Keratinocyte (primary cell): ENCODE results near the gene SLC38A2. TPM values are rescaled to one million over a fixed set of nuclear protein-coding genes. Genes with fewer than 3 reads are reported as not detected.
A peak's percentile ranks its signal among the peaks of the same experiment; 100 is the strongest.

Experiments used
- DNase-seq: peaks from one replicate; pipeline ENCODE4 v3.0.0-alpha.2; 2011; ENCODE audit warnings: low read depth, missing footprints, low spot score
- FAIRE-seq: peaks from 2 replicates; lab custom pipeline; 2011; peaks lifted over from hg19 to GRCh38; lab: Jason Lieb, UNC
- H2AFZ ChIP-seq: 2 replicates; pipeline ENCODE4 v1.6.0; 2012; ENCODE audit warnings: low read length, control low read depth, inconsistent platforms; ENCODE audit not compliant: control insufficient read depth
- H3K27ac ChIP-seq: 2 replicates; pipeline ENCODE4 v1.5.1; 2011; ENCODE audit warnings: low read length; ENCODE audit not compliant: control insufficient read depth, insufficient read depth
- H3K27me3 ChIP-seq: 3 replicates; pipeline ENCODE4 v1.6.0; 2011; ENCODE audit warnings: low read length; ENCODE audit not compliant: control insufficient read depth, insufficient read depth; ENCODE audit errors: extremely low read depth
- H3K36me3 ChIP-seq, 2 experiments: 2 replicates in 1 of 2; 3 replicates in 1 of 2; pipeline ENCODE4 v1.5.1; 2011; ENCODE audit warnings: low read length in 2 of 2, mild to moderate bottlenecking in 1 of 2; ENCODE audit not compliant: control insufficient read depth in 2 of 2, insufficient read depth in 2 of 2; ENCODE audit errors: extremely low read depth in 1 of 2
- H3K4me1 ChIP-seq: 3 replicates; pipeline ENCODE4 v1.5.1; 2011; ENCODE audit warnings: low read length; ENCODE audit not compliant: control insufficient read depth, insufficient read depth; ENCODE audit errors: extremely low read depth
- H3K4me2 ChIP-seq: 3 replicates; pipeline ENCODE4 v1.6.0; 2011; ENCODE audit warnings: low read depth, low read length; ENCODE audit not compliant: control insufficient read depth, insufficient read depth; ENCODE audit errors: extremely low read depth
- H3K4me3 ChIP-seq, 3 experiments: fragments of 200-600 bp in 1 of 3; sonication (generic) in 1 of 3; 2 replicates in 2 of 3; 3 replicates in 1 of 3; pipeline ENCODE4 v1.5.1; 2011 to 2016; ENCODE audit warnings: low read length in 3 of 3, mild to moderate bottlenecking in 3 of 3, control low read depth in 2 of 3, inconsistent platforms in 1 of 3, low read depth in 1 of 3, mixed read lengths in 1 of 3, mixed run types in 1 of 3, moderate library complexity in 1 of 3; ENCODE audit not compliant: control insufficient read depth in 2 of 3, insufficient read depth in 2 of 3; ENCODE audit errors: extremely low read depth in 1 of 3
- H3K79me2 ChIP-seq: 2 replicates; pipeline ENCODE4 v1.6.0; 2012; ENCODE audit warnings: low read length; ENCODE audit not compliant: control insufficient read depth, insufficient read depth
- H3K9ac ChIP-seq: 3 replicates; pipeline ENCODE4 v1.6.0; 2011; ENCODE audit warnings: low read length; ENCODE audit not compliant: control insufficient read depth, insufficient read depth; ENCODE audit errors: extremely low read depth
- H3K9me1 ChIP-seq: 3 replicates; pipeline ENCODE4 v1.6.0; 2011; ENCODE audit warnings: low read length; ENCODE audit not compliant: control insufficient read depth, insufficient read depth; ENCODE audit errors: extremely low read depth
- H3K9me3 ChIP-seq: 2 replicates; pipeline ENCODE4 v1.5.1; 2012; ENCODE audit warnings: low read depth, low read length; ENCODE audit not compliant: control insufficient read depth
- H4K20me1 ChIP-seq: 3 replicates; pipeline ENCODE4 v1.6.0; 2011; ENCODE audit warnings: low read length; ENCODE audit not compliant: control insufficient read depth, insufficient read depth; ENCODE audit errors: extremely low read depth
- EZH2 ChIP-seq: IDR thresholded peaks from one replicate; pipeline ENCODE4 v1.6.1; 2012; ENCODE audit warnings: inconsistent platforms, mild to moderate bottlenecking, low read length, moderate library complexity
- dilution Hi-C: fragments of 300-500 bp; cut with MboI; formaldehyde crosslinking; loops from one replicate; pipeline ENCODE4 v1.7.0; 2020; ENCODE audit warnings: low sequenced_read_pairs; ENCODE audit not compliant: extremely low pct_ligation_motif_present
- polyA plus RNA-seq, 5 experiments: library from polyadenylated mRNA; depleted of rRNA in 3 of 5; stranded (reverse) in 3 of 5; stranded (forward) in 1 of 5; unstranded in 1 of 5; fragments of >200 nt; gene quantifications; 1 replicate in 1 of 5; 2 replicates in 3 of 5; 3 replicates in 1 of 5; pipeline versions ENCODE4 v1.2.1 to v1.2.3, GENCODE V29; 2011 to 2012; ENCODE audit warnings: missing spikeins in 2 of 5, low read depth in 1 of 5, low replicate concordance in 1 of 5
- TF ChIP-seq, protein P1 (sequence below), 3 experiments: IDR thresholded peaks in 1 of 3; conservative IDR thresholded peaks in 1 of 3; optimal IDR thresholded peaks in 1 of 3; 2 replicates in 2 of 3; 3 replicates in 1 of 3; pipeline versions ENCODE3 to v1.5.1; 2011; ENCODE audit warnings: low read length in 3 of 3, mild to moderate bottlenecking in 3 of 3, moderate library complexity in 2 of 3, control low read depth in 1 of 3, inconsistent platforms in 1 of 3; ENCODE audit not compliant: insufficient read depth in 2 of 3; ENCODE audit errors: extremely low read depth in 1 of 3

The SLC38A2 gene
- polyA plus RNA-seq, 1 donor (not counting 4 experiments of a cell fraction or from before 2014, with no cell fraction given): 577 TPM

DNA sequence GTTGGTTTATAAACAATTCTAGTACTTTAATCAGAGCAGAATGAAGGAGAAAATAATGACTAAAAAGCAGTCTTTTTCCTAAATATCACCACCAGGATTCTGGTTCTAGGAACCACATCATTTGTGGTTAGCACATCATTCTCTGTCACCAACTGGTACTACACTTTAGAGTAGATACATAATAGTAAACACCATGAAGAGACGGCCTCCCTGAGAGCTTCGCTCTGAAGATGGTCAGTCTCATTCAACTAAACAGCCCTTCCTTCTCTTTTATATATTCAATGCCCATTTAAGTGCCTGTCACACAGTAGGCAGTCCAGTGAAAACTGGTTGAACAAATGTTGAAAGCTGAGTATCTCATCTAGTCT, 10.9 kb downstream of the SLC38A2 start:
- Histone ChIP-seq H3K9me1 (no peaks in the 10 kb centered on the region), H3K27ac (no peak overlapping the region), H3K9ac (no peak overlapping the region), H4K20me1 (peaks cover 30% of the 10 kb centered on the region), H2AFZ (no peak overlapping the region), H3K4me1 (peaks cover 46% of the 10 kb centered on the region), H3K79me2 (peaks cover 4% of the 10 kb centered on the region), H3K4me2 (peak overlapping the region; percentile 2), H3K4me3 (no peak overlapping the region), H3K9me3 (no peaks in the 10 kb centered on the region), H3K27me3 (no peaks in the 10 kb centered on the region), H3K36me3 (peaks cover 19 to 48% of the 10 kb centered on the region in 2 experiments)
- FAIRE-seq (no peak), DNase-seq (no peak)
- dilution Hi-C loops: no loop called here
- TF ChIP-seq, protein P1, sequence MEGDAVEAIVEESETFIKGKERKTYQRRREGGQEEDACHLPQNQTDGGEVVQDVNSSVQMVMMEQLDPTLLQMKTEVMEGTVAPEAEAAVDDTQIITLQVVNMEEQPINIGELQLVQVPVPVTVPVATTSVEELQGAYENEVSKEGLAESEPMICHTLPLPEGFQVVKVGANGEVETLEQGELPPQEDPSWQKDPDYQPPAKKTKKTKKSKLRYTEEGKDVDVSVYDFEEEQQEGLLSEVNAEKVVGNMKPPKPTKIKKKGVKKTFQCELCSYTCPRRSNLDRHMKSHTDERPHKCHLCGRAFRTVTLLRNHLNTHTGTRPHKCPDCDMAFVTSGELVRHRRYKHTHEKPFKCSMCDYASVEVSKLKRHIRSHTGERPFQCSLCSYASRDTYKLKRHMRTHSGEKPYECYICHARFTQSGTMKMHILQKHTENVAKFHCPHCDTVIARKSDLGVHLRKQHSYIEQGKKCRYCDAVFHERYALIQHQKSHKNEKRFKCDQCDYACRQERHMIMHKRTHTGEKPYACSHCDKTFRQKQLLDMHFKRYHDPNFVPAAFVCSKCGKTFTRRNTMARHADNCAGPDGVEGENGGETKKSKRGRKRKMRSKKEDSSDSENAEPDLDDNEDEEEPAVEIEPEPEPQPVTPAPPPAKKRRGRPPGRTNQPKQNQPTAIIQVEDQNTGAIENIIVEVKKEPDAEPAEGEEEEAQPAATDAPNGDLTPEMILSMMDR (optimal IDR thresholded peaks at IDR 0.05 in 1 of 3, IDR thresholded peaks at IDR 0.05 in 1 of 3, conservative IDR thresholded peaks at IDR 0.05 in 1 of 3; ENCODE audit: extremely low read depth in 1 of 3, insufficient read depth in 2 of 3, low read length in 3 of 3): no peak
- TF ChIP-seq EZH2: no peak

DNA sequence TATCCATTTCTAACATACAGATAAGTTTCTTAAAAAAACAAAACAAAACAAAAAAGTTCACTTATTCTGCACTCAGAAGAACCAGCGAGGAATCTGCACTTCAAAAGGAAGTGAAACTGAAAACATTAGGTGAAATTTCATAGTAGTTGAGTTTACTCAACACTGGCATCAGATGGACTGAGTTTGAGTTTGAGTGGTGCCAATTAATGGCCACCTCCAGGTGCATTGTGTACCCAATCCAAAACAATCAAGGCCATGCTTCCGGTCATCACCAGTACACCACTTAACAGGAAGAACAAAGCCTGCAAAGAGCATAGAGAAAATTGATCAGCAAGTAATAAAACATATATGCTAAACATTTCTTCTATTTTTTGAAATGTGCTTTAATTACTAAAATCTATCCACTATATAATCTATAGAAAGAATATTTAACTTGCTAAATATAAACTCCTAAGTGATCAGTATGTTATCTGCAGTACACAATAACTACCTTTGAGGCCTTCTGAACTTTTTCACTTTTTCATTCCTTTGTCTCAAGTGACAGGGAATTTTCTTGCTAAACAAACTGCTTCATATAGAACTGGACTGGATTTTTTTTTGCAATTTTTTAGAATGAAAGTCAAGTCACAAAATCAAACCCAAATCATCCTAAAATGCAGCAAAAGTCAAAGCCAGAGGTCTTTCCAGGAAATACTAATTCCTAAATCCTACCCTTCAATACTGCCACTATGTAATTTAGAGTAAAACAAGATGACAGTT, 11.5 kb downstream of the SLC38A2 start:
- Histone ChIP-seq H4K20me1 (peaks cover 27% of the 10 kb centered on the region), H3K4me3 (no peak overlapping the region), H3K36me3 (peaks cover 19 to 42% of the 10 kb centered on the region in 2 experiments), H2AFZ (no peak overlapping the region), H3K27ac (no peak overlapping the region), H3K9me3 (no peaks in the 10 kb centered on the region), H3K9me1 (no peaks in the 10 kb centered on the region), H3K79me2 (peaks cover 4% of the 10 kb centered on the region), H3K27me3 (no peaks in the 10 kb centered on the region), H3K9ac (no peak overlapping the region), H3K4me2 (no peak overlapping the region), H3K4me1 (peaks cover 40% of the 10 kb centered on the region)
- FAIRE-seq (no peak), DNase-seq (peak; percentile 41)
- dilution Hi-C loops: no loop called here
- no peak for TF ChIP-seq EZH2
- TF ChIP-seq, protein P1 (optimal IDR thresholded peaks at IDR 0.05 in 1 of 3, IDR thresholded peaks at IDR 0.05 in 1 of 3, conservative IDR thresholded peaks at IDR 0.05 in 1 of 3; ENCODE audit: extremely low read depth in 1 of 3, insufficient read depth in 2 of 3, low read length in 3 of 3): no peak
